ENCODE data around the gene CCDC171.

DNA sequence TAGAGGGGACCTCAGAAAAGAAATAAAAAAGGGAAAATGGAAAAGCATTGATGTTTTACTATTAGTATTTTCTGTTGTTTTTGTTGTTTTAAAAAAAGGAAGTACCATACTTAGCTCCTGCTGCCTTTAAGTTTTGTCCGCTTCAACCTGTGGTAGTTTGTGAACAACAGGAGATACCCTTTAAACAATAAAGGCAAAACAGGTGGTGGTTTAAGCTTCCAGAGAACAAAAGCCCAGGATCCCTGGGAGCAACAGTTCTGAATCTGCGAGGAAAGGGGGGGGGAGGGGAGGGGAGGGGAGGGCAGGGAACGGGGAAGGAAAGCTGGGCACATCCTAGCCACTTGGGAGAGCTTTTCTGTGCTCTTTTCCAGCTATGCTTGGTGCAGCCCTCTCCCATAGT is 40.0 kb upstream of the CCDC171 start:
- TF ChIP-seq, protein P1, sequence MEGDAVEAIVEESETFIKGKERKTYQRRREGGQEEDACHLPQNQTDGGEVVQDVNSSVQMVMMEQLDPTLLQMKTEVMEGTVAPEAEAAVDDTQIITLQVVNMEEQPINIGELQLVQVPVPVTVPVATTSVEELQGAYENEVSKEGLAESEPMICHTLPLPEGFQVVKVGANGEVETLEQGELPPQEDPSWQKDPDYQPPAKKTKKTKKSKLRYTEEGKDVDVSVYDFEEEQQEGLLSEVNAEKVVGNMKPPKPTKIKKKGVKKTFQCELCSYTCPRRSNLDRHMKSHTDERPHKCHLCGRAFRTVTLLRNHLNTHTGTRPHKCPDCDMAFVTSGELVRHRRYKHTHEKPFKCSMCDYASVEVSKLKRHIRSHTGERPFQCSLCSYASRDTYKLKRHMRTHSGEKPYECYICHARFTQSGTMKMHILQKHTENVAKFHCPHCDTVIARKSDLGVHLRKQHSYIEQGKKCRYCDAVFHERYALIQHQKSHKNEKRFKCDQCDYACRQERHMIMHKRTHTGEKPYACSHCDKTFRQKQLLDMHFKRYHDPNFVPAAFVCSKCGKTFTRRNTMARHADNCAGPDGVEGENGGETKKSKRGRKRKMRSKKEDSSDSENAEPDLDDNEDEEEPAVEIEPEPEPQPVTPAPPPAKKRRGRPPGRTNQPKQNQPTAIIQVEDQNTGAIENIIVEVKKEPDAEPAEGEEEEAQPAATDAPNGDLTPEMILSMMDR (IDR thresholded peaks at IDR 0.05; ENCODE audit: poor library complexity), result no peak
- TF ChIP-seq EZH2 (IDR thresholded peaks at IDR 0.05; ENCODE audit: borderline replicate concordance) (no peak), EZH2phosphoT487 (IDR thresholded peaks at IDR 0.05; ENCODE audit: low read depth, severe bottlenecking, unreplicated experiment) (no peak)

Measured in hepatocyte (in vitro differentiated cells).